GM12892 (cell line): ENCODE data around the gene SLC27A4.

Experiments used
- POLR2A ChIP-seq: IDR thresholded peaks from 2 replicates; pipeline ENCODE4 v1.6.1; 2011; ENCODE audit warnings: low read depth, low read length, control low read depth
- POLR2AphosphoS5 ChIP-seq: IDR thresholded peaks from 2 replicates; pipeline ENCODE4 v1.6.1; 2011; ENCODE audit warnings: low read depth, low read length, control low read depth
- TAF1 ChIP-seq: IDR thresholded peaks from 2 replicates; pipeline ENCODE4 v1.6.1; 2011; ENCODE audit warnings: low read depth, mild to moderate bottlenecking, control low read depth, low read length, borderline replicate concordance

DNA sequence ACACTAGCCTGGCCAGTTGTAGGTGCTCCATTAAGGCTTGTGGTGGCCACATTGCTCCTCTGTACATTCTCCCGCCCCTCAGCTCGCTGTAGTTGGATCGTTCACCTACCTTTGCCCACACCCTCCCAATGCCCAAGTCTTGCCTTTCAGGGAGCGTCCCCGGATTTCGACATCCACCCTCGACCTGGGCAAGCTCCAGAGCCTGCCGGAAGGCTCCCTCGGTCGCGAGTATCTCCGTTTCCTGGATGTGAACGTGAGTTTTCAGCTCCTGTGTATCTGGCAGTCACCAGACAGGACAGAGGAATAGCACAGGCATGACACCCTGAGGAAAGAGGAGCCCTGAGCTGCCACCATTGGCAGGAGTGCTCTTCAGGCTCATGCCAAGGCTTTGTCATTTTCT is 14.7 kb upstream of the SLC27A4 start:
- no peak for TF ChIP-seq POLR2AphosphoS5
- TF ChIP-seq POLR2A: no peak
- TF ChIP-seq TAF1: no peak
